PC-3 (cell line): ENCODE measurements around the gene AVPI1. TPM values are rescaled to one million over a fixed set of nuclear protein-coding genes. Genes with fewer than 3 reads are reported as not detected.
A peak's percentile ranks its signal among the peaks of the same experiment; 100 is the strongest.

Experiments
- ATAC-seq: fragments of 200-7000 bp; cut with Tn5 transposase; 2 replicates; pipeline ENCODE4 v1.9.1; 2020; ENCODE audit warnings: mild to moderate bottlenecking, moderate library complexity
- BruUV-seq: library from RNA; stranded (reverse); fragments of 400-500 nt; replicated peaks from 2 replicates; lab custom pipeline; 2021; lab: Mats Ljungman, UMichigan
- CTCF ChIA-PET: fragments of 300-600 bp; sonication (Branson Sonifier 250); formaldehyde crosslinking; loops from one replicate; lab custom pipeline; 2022; ENCODE audit warnings: antibody characterized with exemption; lab: Charles Lee
- POLR2A ChIA-PET: fragments of 300-600 bp; sonication (Branson Sonifier 250); formaldehyde crosslinking; loops from one replicate; lab custom pipeline; 2022; ENCODE audit warnings: antibody characterized with exemption; ENCODE audit not compliant: unreplicated experiment; lab: Charles Lee
- DNase-seq: peaks from one replicate; pipeline ENCODE4 v3.0.0-alpha.2; 2015
- H2AFZ ChIP-seq: fragments of 300-600 bp; sonication (generic); 2 replicates; pipeline ENCODE4 v1.6.0; 2016; ENCODE audit warnings: antibody characterized with exemption, low read length
- H3F3A ChIP-seq: fragments of 300-600 bp; sonication (generic); one replicate; pipeline ENCODE4 v1.6.0; 2017; ENCODE audit warnings: antibody characterized with exemption, low read length, control low read depth, mild to moderate bottlenecking; ENCODE audit not compliant: unreplicated experiment
- H3K27ac ChIP-seq: fragments of 300-600 bp; sonication (generic); 2 replicates; pipeline ENCODE4 v1.5.1; 2016; ENCODE audit warnings: mild to moderate bottlenecking, low read length
- H3K27me3 ChIP-seq: fragments of 300-600 bp; sonication (generic); 2 replicates; pipeline ENCODE4 v1.6.1; 2016; ENCODE audit warnings: low read length, mixed read lengths
- H3K36me3 ChIP-seq: fragments of 300-600 bp; sonication (generic); 2 replicates; pipeline ENCODE4 v1.6.1; 2016; ENCODE audit warnings: low read depth, mixed run types, low read length, mixed read lengths
- H3K4me1 ChIP-seq: fragments of 300-600 bp; sonication (generic); 2 replicates; pipeline ENCODE4 v1.5.1; 2016; ENCODE audit warnings: low read length; ENCODE audit not compliant: insufficient read depth
- H3K4me2 ChIP-seq: fragments of 300-600 bp; sonication (generic); 2 replicates; pipeline ENCODE4 v1.6.0; 2016; ENCODE audit warnings: low read length
- H3K4me3 ChIP-seq: fragments of 300-600 bp; sonication (generic); 2 replicates; pipeline ENCODE4 v1.5.1; 2016; ENCODE audit warnings: mild to moderate bottlenecking, low read length, mixed read lengths
- H3K79me2 ChIP-seq: fragments of 300-600 bp; sonication (generic); 2 replicates; pipeline ENCODE4 v1.6.1; 2017; ENCODE audit warnings: low read length, mixed read lengths
- H3K9ac ChIP-seq: fragments of 300-600 bp; sonication (generic); 2 replicates; pipeline ENCODE4 v1.6.0; 2016; ENCODE audit warnings: mild to moderate bottlenecking, low read length
- H3K9me2 ChIP-seq: fragments of 300-600 bp; sonication (generic); replicated peaks from 2 replicates; pipeline ENCODE4 v1.6.1; 2016; ENCODE audit warnings: mixed run types, low read length, mixed read lengths
- H3K9me3 ChIP-seq: fragments of 300-600 bp; sonication (generic); 2 replicates; pipeline ENCODE4 v1.6.1; 2016; ENCODE audit warnings: low read length, mixed read lengths
- H4K20me1 ChIP-seq: fragments of 300-600 bp; sonication (generic); 2 replicates; pipeline ENCODE4 v1.6.1; 2016; ENCODE audit warnings: low read length, mixed read lengths
- EZH2 ChIP-seq: fragments of 300-600 bp; sonication (generic); IDR thresholded peaks from one replicate; pipeline ENCODE4 v1.6.1; 2017; ENCODE audit warnings: antibody characterized with exemption, mild to moderate bottlenecking, low read length; ENCODE audit not compliant: unreplicated experiment
- EZH2phosphoT487 ChIP-seq: fragments of 300-600 bp; sonication (generic); IDR thresholded peaks from 2 replicates; pipeline ENCODE4 v1.6.1; 2018; ENCODE audit warnings: mild to moderate bottlenecking, antibody characterized with exemption, low read length, borderline replicate concordance
- intact Hi-C: fragments of 100-400 bp; cut with micrococcal nuclease; formaldehyde crosslinking; loops from 2 replicates; pipeline ENCODE4 v1.9.0; 2023
- total RNA-seq: library from RNA; depleted of rRNA; stranded (reverse); fragments of >200 nt; gene quantifications from 2 replicates; pipeline ENCODE4 v1.2.3, GENCODE V29; 2014
- TF ChIP-seq, protein P1 (sequence below): fragments of 300-600 bp; sonication (generic); conservative IDR thresholded peaks from 2 replicates; pipeline ENCODE4 v1.5.1; 2017; ENCODE audit warnings: antibody characterized with exemption, low read depth, mild to moderate bottlenecking, low read length

AVPI1 gene
- total RNA-seq, 1 experiment from 2014 or later = 44.5 TPM

DNA sequence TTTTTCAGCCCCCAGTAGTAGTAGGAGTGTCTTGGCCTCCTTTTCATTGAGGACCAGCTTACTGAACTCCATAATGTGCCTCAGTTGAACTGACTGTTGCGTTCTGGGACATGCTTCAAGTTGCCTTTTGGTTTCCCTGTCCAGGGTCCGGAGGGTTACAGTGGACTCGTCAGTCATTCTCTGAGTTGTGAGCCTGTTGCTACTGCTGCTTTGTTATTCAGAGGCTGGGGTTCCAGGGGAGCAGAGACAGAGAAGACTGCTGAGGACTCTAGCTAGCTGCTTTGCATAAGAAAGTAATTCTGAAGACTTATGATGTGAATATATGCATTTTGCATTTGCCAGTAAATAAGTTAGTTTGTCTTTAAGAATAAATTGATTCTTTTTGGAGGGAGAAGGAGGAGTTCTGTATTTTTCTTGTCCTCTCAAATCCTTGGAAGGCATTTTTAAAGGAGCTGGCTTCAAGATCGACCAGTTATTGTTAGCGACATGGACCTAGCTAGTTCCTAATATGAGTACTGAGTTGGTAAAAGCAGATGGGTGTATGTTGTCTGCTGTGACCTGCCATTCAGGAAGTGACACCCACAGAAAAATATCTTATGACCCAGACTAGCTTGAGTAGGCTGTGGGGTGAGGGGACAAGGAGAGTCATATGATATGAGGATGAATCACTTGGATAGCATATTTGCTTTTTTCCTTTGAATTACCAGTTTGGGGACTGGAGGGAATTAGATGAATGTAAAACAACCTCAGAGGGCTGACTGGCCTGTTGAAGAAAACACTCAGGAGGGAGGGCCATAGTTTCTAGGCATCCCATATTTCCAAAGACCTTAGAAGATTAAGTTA is 38.3 kb downstream of the AVPI1 start:
- TF ChIP-seq, protein P1, sequence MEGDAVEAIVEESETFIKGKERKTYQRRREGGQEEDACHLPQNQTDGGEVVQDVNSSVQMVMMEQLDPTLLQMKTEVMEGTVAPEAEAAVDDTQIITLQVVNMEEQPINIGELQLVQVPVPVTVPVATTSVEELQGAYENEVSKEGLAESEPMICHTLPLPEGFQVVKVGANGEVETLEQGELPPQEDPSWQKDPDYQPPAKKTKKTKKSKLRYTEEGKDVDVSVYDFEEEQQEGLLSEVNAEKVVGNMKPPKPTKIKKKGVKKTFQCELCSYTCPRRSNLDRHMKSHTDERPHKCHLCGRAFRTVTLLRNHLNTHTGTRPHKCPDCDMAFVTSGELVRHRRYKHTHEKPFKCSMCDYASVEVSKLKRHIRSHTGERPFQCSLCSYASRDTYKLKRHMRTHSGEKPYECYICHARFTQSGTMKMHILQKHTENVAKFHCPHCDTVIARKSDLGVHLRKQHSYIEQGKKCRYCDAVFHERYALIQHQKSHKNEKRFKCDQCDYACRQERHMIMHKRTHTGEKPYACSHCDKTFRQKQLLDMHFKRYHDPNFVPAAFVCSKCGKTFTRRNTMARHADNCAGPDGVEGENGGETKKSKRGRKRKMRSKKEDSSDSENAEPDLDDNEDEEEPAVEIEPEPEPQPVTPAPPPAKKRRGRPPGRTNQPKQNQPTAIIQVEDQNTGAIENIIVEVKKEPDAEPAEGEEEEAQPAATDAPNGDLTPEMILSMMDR = no peak
- TF ChIP-seq EZH2phosphoT487 (no peak), EZH2 (no peak)
- Histone ChIP-seq H3F3A (peaks cover 5% of the 10 kb centered on the region), H3K27ac (peak overlapping the region; percentile 84), H3K4me3 (peak overlapping the region; percentile 46), H3K4me2 (peak overlapping the region; percentile 72), H3K79me2 (peaks cover 57% of the 10 kb centered on the region), H3K4me1 (peaks cover 61% of the 10 kb centered on the region), H3K9me3 (no peaks in the 10 kb centered on the region), H3K27me3 (no peaks in the 10 kb centered on the region), H3K36me3 (peaks cover 36% of the 10 kb centered on the region), H2AFZ (no peak overlapping the region), H4K20me1 (no peaks in the 10 kb centered on the region), H3K9me2 (no peaks in the 10 kb centered on the region), H3K9ac (peak overlapping the region; percentile 35)
- intact Hi-C loops = loop anchor here (5.0 kb wide), 1 partner anchor 39 kb away; the partner anchor contains the start of gene AVPI1
- ATAC-seq (peak; percentile 95), DNase-seq (peak; percentile 91)
- BruUV-seq = TSS peak; percentile 92
- ChIA-PET POLR2A (interaction anchor here (0.5 kb wide), 1 partner anchor 65 kb away, joined by 3 read pairs; the partner anchor contains the start of gene MARVELD1), CTCF (interaction anchor here (1.0 kb wide), 1 partner anchor 28 kb away, joined by 3 read pairs; no protein-coding TSS in a partner anchor)

DNA sequence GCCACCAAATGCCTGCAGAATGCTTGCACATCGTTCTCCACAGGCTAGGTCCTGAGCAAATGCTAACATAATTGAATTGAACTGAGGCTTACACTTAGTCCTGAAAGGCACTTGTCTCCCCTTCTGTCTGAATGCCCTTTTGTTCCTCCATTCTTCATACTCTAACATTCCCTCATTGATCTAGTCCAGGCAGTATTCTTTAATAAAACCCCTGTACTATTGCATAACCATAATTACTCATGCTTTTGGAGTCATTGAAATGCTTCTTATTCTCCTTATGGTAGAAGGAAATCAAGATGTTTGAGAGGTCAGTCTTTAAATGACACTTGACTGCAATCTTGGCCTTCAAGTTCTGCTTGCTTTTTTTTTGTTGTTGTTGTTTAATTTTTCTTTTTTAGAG is 39.5 kb downstream of the AVPI1 start:
- Histone ChIP-seq H3K27me3 (no peaks in the 10 kb centered on the region), H3K9me2 (no peaks in the 10 kb centered on the region), H2AFZ (no peak overlapping the region), H3K79me2 (peaks cover 66% of the 10 kb centered on the region), H3K9me3 (no peaks in the 10 kb centered on the region), H3K4me1 (peaks cover 66% of the 10 kb centered on the region), H3K4me3 (no peak overlapping the region), H3K9ac (no peak overlapping the region), H3K27ac (peak overlapping the region; percentile 25; the same call in 1 of the 2 replicates), H3F3A (peaks cover 5% of the 10 kb centered on the region), H3K4me2 (peak overlapping the region; percentile 30; the same call in 1 of the 2 replicates), H3K36me3 (peaks cover 27% of the 10 kb centered on the region), H4K20me1 (no peaks in the 10 kb centered on the region)
- CTCF ChIA-PET = no interaction called here
- intact Hi-C loops = loop anchor here (5.0 kb wide), 1 partner anchor 40 kb away; the partner anchor contains the start of gene AVPI1
- BruUV-seq = no TSS peak
- peak; percentile 62 for DNase-seq
- no peak for TF ChIP-seq EZH2
- no peak for ATAC-seq
- POLR2A ChIA-PET = no interaction called here

DNA sequence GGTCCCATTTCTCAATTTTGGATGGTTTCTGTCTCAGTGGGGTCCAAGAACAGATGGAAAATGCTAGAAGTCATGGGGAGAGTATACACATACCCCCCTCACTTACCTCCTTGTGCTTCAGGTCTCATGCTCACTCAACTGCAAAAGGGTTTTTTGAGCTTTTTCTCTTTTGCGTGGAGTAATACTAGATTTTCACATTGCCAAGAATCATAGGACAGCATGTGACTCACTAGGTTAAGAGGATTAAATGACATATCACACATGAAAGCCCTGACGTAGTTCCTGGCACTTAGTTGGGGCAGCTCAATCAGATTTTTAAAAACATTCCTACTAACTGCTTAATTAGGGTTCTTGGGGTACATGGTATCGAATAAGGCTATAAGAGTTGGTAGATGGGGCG is 42.1 kb downstream of the AVPI1 start:
- Histone ChIP-seq H3K9me2 (no peaks in the 10 kb centered on the region), H2AFZ (no peak overlapping the region), H3K4me3 (no peak overlapping the region), H3K9me3 (no peaks in the 10 kb centered on the region), H3K9ac (no peak overlapping the region), H3K4me1 (peaks cover 41% of the 10 kb centered on the region), H3K27me3 (no peaks in the 10 kb centered on the region), H3K27ac (no peak overlapping the region), H3K36me3 (peaks cover 12% of the 10 kb centered on the region), H4K20me1 (0 out of 2 replicates have a peak, but pooled peaks cover 5% of the 10 kb centered on the region), H3F3A (no peaks in the 10 kb centered on the region), H3K79me2 (peaks cover 66% of the 10 kb centered on the region), H3K4me2 (no peak overlapping the region)
- ChIA-PET CTCF (no interaction called here), POLR2A (no interaction called here)
- TF ChIP-seq, protein P1 = no peak
- BruUV-seq = no TSS peak
- no peak for DNase-seq
- intact Hi-C loops = loop anchor here (5.0 kb wide), 1 partner anchor 42 kb away; the partner anchor contains the start of gene AVPI1
- no peak for ATAC-seq
